HUES48 (cell line): ENCODE results near the gene KRT5.
"Not testable (repeated sequence)": the region's sequence is repeated elsewhere in the genome, so short reads cannot be mapped to it uniquely, and the experiment has no call there.

Experiments
- H3K27ac ChIP-seq: one replicate; pipeline ENCODE4 v1.7.0; 2013; ENCODE audit warnings: low read depth, low read length, inconsistent platforms
- H3K27me3 ChIP-seq: 2 replicates; pipeline ENCODE4 v1.6.1; 2013; ENCODE audit warnings: mild to moderate bottlenecking, low read length; ENCODE audit not compliant: control insufficient read depth, insufficient read depth
- H3K36me3 ChIP-seq: 2 replicates; pipeline ENCODE4 v1.6.1; 2013; ENCODE audit warnings: low read length; ENCODE audit not compliant: control insufficient read depth, insufficient read depth
- H3K4me1 ChIP-seq: 2 replicates; pipeline ENCODE4 v1.6.1; 2013; ENCODE audit warnings: mild to moderate bottlenecking, low read length; ENCODE audit not compliant: control insufficient read depth, insufficient read depth
- H3K4me3 ChIP-seq: 2 replicates; pipeline ENCODE4 v1.5.1; 2013; ENCODE audit warnings: mild to moderate bottlenecking, low read depth, low read length
- H3K9ac ChIP-seq: 2 replicates; pipeline ENCODE4 v1.6.1; 2013; ENCODE audit warnings: mild to moderate bottlenecking, low read depth, low read length, moderate library complexity
- H3K9me3 ChIP-seq: 2 replicates; pipeline ENCODE4 v1.6.1; 2013; ENCODE audit warnings: low read length; ENCODE audit not compliant: control insufficient read depth, insufficient read depth

KRT5 gene

DNA sequence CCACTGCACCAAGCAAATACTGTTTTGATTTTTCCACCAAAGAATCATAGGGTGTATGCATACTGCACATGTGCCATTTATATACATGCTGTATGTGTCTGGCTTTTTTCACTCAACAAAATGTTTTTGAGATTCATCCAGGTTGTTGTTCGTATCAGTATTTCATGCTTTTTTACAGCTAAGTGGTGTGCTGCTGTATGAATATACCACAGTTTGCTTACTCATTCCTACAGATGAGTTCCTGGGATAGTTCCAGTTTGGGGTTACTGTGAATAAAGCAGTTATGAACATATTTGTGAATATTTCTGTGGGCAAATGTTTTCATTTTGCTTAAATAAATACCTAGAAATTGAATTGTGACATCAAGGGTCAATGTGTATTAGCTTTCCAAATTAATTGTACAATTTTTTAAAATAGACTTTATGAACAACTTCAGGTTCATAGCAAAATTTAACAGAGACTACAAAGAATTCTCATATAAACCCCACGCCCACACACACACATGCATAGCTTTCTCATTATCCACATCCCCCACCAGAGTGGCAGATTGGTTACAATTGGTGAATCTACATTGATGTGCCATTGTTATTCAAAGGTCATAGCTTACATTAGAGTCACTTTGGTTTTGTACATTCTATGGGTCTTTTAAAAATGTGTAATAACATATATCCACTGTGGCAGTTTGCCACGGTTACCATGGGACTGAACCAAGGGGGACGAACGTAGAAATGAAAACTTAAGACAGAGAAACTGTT, 20.2 kb downstream of the KRT5 start:
- H3K9me3 ChIP-seq = no peaks in the 10 kb centered on the region
- H3K27ac ChIP-seq = no peak overlapping the region
- no peak overlapping the region for H3K4me3 ChIP-seq
- H3K4me1 ChIP-seq = peaks cover 19% of the 10 kb centered on the region
- H3K9ac ChIP-seq = no peak overlapping the region
- no peaks in the 10 kb centered on the region for H3K27me3 ChIP-seq
- no peaks in the 10 kb centered on the region for H3K36me3 ChIP-seq

DNA sequence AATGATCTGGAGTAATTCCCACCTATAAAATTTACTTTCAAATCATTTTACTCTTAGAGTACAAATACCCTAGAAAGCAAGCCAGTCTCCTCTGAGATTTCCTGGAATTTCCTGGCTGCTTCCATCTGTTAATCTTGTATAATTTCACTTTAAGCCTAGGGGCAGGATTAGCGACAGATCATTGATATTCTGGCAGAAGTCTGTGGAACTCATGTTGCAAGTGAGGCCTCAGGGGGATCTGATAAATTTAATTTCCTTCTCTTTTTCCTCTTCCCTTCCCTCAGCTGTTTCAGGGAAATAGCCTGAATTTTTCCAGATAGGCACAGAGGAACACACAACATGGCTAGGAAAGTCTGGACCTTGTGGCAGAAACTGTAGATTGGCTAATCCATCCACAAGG, 21.2 kb downstream of the KRT5 start:
- H3K36me3 ChIP-seq = no peaks in the 10 kb centered on the region
- H3K9ac ChIP-seq = no peak overlapping the region
- H3K4me1 ChIP-seq = peaks cover 19% of the 10 kb centered on the region
- no peaks in the 10 kb centered on the region for H3K27me3 ChIP-seq
- no peaks in the 10 kb centered on the region for H3K9me3 ChIP-seq
- H3K27ac ChIP-seq = no peak overlapping the region
- H3K4me3 ChIP-seq = no peak overlapping the region

DNA sequence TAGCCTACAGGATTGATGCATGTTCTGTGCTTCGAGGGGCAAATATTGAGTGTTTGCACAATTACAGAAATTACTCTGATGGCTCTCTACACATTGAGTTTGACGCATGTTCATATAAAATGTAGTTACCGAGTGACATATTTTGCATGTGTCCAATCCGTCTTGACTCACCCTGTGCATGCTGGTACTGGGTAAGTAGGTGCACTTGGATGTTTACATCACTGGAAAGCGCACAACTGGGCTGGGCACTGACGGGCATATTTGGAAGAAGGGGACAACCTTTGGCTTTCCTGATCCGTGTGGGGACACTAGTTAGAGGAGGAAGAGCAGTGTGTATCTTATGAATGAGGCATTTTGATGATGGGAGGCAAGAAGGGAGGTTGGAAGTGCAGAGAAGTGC, 22.2 kb downstream of the KRT5 start:
- Histone ChIP-seq H3K4me1 (peaks cover 19% of the 10 kb centered on the region), H3K9me3 (no peaks in the 10 kb centered on the region), H3K27me3 (no peaks in the 10 kb centered on the region), H3K36me3 (no peaks in the 10 kb centered on the region), H3K9ac (no peak overlapping the region), H3K4me3 (no peak overlapping the region), H3K27ac (no peak overlapping the region)

DNA sequence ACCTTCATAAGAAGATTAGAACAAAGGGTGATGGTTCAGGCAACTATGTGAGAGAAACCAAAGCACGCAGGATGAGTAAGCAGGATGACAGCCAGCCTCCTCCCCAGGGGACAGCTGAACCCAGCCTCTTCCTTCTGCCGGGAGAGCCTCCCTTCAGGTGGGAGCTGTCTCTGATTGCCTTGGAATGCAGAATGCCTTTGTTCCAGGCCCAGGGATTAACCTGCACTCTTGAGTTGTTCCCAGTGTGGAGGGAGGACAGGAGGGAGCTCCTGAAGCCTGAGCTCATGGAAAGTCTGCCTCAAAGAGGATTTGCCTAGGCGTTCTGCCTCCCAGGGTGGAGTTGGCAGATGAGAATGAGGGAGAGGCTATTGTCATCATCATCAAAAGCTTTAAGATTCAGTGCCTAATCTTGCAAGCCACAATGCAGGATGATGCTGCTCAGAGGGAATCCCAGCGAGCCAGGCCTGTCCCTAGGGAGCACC, 23.6 kb downstream of the KRT5 start:
- H3K4me3 ChIP-seq = no peak overlapping the region
- no peaks in the 10 kb centered on the region for H3K36me3 ChIP-seq
- no peaks in the 10 kb centered on the region for H3K27me3 ChIP-seq
- no peaks in the 10 kb centered on the region for H3K9me3 ChIP-seq
- H3K9ac ChIP-seq = no peak overlapping the region
- H3K27ac ChIP-seq = peak overlapping the region; percentile 89
- peaks cover 19% of the 10 kb centered on the region for H3K4me1 ChIP-seq

DNA sequence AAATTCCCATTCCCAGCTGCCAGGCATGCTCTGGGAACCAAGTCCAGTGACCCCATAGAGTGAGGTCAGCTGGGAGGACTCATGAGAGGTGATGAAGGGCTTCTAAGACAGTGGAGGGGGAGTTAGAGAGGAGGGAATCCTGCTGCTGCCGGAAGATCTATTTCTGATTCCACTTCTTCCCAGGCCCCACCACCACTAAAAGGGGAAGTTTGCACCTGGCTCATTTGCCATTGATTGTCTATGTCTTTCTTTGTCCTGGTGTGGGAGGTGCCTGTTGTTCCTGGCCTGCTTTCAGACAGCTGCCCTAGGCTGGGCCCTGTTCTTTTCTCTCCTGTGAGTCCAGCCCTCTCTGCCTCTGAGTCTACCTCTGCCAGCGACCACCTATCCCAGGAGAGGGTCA, 24.1 kb downstream of the KRT5 start:
- Histone ChIP-seq H3K4me1 (peaks cover 19% of the 10 kb centered on the region), H3K9me3 (no peaks in the 10 kb centered on the region), H3K4me3 (no peak overlapping the region), H3K27ac (peak overlapping the region; percentile 89), H3K27me3 (no peaks in the 10 kb centered on the region), H3K36me3 (no peaks in the 10 kb centered on the region), H3K9ac (no peak overlapping the region)

DNA sequence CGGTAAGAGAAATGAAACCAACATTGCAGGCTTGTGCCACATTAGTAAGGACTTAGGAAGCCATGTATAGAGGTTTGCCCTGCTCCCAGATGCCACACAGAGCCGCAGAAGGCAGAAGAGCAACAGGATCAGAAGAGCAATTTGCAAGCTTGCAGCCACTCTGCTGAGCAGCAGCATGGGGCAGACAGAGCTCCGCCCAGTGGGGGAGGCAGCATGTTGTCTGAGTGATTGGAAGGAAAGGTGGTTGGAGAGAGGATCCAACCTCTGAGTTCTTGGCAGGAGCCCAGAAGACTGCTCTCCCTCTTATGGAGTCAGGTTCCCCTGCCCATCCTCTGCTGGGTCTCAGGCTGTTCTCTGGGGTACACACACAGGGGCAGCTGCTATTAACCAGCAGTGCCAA, 24.8 kb downstream of the KRT5 start:
- Histone ChIP-seq H3K27ac (peak overlapping the region; percentile 89), H3K9ac (no peak overlapping the region), H3K9me3 (no peaks in the 10 kb centered on the region), H3K4me1 (peaks cover 19% of the 10 kb centered on the region), H3K36me3 (no peaks in the 10 kb centered on the region), H3K27me3 (no peaks in the 10 kb centered on the region), H3K4me3 (no peak overlapping the region)

DNA sequence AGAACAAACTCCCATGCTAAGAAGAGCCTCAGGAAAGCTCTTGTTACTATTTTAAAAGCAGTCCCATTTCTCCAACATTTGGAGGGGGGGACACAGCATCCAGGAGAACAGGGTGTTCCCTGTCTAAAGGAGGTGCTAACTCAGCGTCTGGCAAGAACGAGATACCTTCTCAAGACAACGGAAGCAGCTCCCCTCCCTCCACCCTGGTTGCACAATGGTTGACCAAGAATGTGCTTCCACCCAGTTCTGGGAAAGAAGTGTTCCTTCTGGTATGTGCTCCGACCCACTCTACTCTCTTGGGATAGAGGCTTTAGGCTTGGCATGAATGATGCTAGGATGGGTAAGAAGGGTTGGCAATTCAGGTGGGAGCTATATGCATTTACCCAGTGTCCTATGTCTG, 25.7 kb downstream of the KRT5 start:
- peaks cover 19% of the 10 kb centered on the region for H3K4me1 ChIP-seq
- H3K27ac ChIP-seq = no peak overlapping the region
- no peak overlapping the region for H3K4me3 ChIP-seq
- H3K9ac ChIP-seq = no peak overlapping the region
- no peaks in the 10 kb centered on the region for H3K27me3 ChIP-seq
- H3K9me3 ChIP-seq = 0 out of 2 replicates have a peak, but pooled peaks cover 2% of the 10 kb centered on the region
- H3K36me3 ChIP-seq = no peaks in the 10 kb centered on the region

DNA sequence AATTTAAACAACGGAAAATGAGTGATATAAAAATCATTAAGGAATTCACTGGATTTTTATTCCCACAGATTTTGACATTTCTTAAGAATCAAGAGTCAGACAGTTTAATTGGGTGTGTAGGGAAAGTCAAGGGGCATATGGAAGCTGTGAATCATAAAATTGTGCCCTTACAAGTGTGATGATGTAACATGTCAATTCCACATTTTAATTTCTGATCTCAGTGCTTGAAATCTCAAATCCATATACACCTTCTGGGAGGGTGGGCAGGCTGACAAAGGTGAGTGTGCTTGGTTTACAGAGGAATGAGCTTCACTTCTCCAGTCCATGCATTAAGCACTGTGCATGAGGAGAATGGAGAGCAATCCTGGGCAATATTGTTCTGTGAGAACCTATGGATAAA, 26.1 kb downstream of the KRT5 start:
- no peaks in the 10 kb centered on the region for H3K36me3 ChIP-seq
- no peaks in the 10 kb centered on the region for H3K27me3 ChIP-seq
- no peak overlapping the region for H3K4me3 ChIP-seq
- H3K9me3 ChIP-seq = 0 out of 2 replicates have a peak, but pooled peaks cover 2% of the 10 kb centered on the region
- H3K4me1 ChIP-seq = peaks cover 19% of the 10 kb centered on the region
- no peak overlapping the region for H3K9ac ChIP-seq
- no peak overlapping the region for H3K27ac ChIP-seq

DNA sequence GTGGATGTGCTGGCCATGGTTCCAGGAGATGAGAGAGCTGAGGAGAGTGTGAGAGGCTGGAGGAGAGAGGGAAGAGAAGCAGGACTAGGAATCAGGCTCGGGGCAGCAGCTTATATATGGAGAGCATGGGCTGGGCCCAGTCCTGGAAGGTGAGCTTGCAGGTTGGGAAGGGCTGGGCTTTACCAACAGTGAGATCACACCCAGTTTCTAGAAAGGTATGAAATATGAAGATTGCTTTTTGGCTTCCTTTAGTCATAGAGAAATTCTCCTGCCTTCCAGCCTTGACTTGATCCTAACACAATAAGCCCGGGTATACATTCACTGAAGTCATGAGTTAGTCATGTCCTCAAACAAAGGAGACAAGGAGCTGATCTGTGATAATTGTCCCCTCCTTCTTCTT, 27.0 kb downstream of the KRT5 start, which contains the start of gene KRT6A:
Gene KRT6A, minus strand, starts transcription at position 86 of the 400 bp plus-strand sequence. Its CDS starts 69 bp downstream, at position 17.
- Histone ChIP-seq H3K4me3 (no peak within 1 kb of the TSS), H3K36me3 (no peaks in the 10 kb centered on the region), H3K4me1 (peaks cover 19% of the 10 kb centered on the region), H3K27ac (no peak within 1 kb of the TSS), H3K9me3 (0 out of 2 replicates have a peak, but pooled peaks cover 2% of the 10 kb centered on the region), H3K27me3 (no peaks in the 10 kb centered on the region), H3K9ac (no peak within 1 kb of the TSS)

- not testable (repeated sequence) for H3K9ac ChIP-seq, H3K4me3 ChIP-seq, H3K9me3 ChIP-seq, H3K27ac ChIP-seq, H3K27me3 ChIP-seq, H3K36me3 ChIP-seq
- peaks cover 19% of the 10 kb centered on the region for H3K4me1 ChIP-seq
Observed at GRCh38 chr12:52492405-52492804, 27.8 kb downstream of the KRT5 start.

DNA sequence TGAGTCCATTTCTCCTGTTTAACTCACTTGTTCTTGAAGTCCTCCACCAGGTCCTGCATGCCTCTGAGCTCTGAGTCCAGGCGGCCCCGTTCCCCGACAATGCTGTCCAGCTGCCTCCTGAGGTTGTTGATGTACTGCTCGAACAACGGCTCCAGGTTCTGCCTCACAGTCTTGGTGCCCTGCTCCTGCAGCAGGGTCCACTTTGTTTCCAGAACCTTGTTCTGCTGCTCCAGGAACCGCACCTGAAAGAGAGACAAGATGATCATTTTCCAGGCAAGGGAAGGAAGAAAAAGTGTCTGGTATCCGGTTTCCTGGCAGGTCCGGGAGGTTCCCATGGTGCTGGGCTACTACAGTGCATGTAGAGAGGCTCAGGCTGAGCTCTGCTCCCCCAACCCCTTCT, 28.7 kb downstream of the KRT5 start:
- H3K9me3 ChIP-seq, H3K36me3 ChIP-seq, H3K27me3 ChIP-seq, H3K4me3 ChIP-seq, H3K27ac ChIP-seq, H3K9ac ChIP-seq: not testable (repeated sequence)
- H3K4me1 ChIP-seq = peaks cover 14% of the 10 kb centered on the region
